ENCODE data around the gene ACY1. TPM values are rescaled to one million over a fixed set of nuclear protein-coding genes. Genes with fewer than 3 reads are reported as not detected.

Gene ACY1
- total RNA-seq, 1 donor from 2014 or later: 58.0 TPM

GRCh38 chr3:52013802-52014598 is 30.7 kb downstream of the ACY1 start:
- Mint-ChIP-seq H3K36me3 (ENCODE audit: low read depth) (no peaks in the 10 kb centered on the region), H3K27me3 (ENCODE audit: insufficient read depth) (peaks cover 3% of the 10 kb centered on the region), H3K27ac (no peak overlapping the region), H3K4me3 (no peak overlapping the region), H3K4me1 (ENCODE audit: low read depth) (no peaks in the 10 kb centered on the region), H3K9me3 (no peaks in the 10 kb centered on the region)
- no peak for DNase-seq (ENCODE audit: low spot score)
- intact Hi-C loops (cut with micrococcal nuclease): no loop called here

DNA sequence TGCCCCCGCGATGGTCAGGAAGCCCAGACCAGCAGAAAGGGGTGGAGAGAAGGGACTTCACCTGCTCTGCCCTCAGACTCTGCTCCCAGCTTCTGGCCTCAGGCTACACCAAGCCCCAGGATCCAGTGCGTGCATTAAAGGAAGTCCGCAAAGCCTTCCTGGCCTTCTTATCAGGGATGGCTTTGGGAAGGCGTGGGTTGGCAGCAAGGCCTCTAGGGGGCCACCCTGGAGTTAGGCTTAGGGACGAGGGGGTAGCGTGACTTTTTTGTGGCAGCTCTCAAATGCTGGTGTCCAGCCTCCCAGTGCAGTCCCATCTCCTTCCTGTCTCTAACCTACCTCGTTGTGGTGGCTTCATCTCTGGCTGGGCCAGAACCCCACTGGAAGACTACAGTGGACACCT is 31.3 kb downstream of the ACY1 start:
- DNase-seq (ENCODE audit: low spot score): no peak
- no peaks in the 10 kb centered on the region for H3K9me3 Mint-ChIP-seq
- intact Hi-C loops (cut with micrococcal nuclease): no loop called here
- H3K36me3 Mint-ChIP-seq (ENCODE audit: low read depth): no peaks in the 10 kb centered on the region
- H3K27me3 Mint-ChIP-seq (ENCODE audit: insufficient read depth): peaks cover 3% of the 10 kb centered on the region
- H3K4me3 Mint-ChIP-seq: no peak overlapping the region
- no peaks in the 10 kb centered on the region for H3K4me1 Mint-ChIP-seq (ENCODE audit: low read depth)
- no peak overlapping the region for H3K27ac Mint-ChIP-seq

GRCh38 chr3:52015438-52016228 is 32.3 kb downstream of the ACY1 start:
- H3K9me3 Mint-ChIP-seq: no peaks in the 10 kb centered on the region
- H3K4me3 Mint-ChIP-seq: no peak overlapping the region
- intact Hi-C loops (cut with micrococcal nuclease): no loop called here
- DNase-seq (ENCODE audit: low spot score): no peak
- no peaks in the 10 kb centered on the region for H3K36me3 Mint-ChIP-seq (ENCODE audit: low read depth)
- no peak overlapping the region for H3K27ac Mint-ChIP-seq
- peaks cover 3% of the 10 kb centered on the region for H3K27me3 Mint-ChIP-seq (ENCODE audit: insufficient read depth)
- no peaks in the 10 kb centered on the region for H3K4me1 Mint-ChIP-seq (ENCODE audit: low read depth)

DNA sequence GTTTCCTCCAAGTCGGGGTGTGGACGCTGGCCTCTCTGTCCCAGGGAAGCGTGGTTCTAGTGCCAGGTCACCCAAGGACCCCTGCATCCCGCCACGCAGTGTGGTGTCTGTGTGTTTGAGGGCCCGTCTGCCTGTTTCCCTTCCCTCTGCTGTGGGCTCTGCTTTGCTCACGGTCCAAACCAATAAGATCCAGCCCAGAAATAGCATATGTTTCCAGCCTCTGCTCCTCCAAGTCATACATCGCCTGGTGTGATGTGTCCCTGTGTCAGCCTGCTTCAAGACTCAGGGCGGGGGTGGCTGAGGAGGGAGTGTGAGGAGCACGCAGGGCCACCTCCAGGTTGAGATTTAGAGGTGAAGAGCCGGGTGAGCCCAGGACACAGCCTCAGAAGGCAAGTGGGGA is 34.3 kb downstream of the ACY1 start:
- H3K27me3 Mint-ChIP-seq (ENCODE audit: insufficient read depth): peaks cover 3% of the 10 kb centered on the region
- no peak for DNase-seq (ENCODE audit: low spot score)
- intact Hi-C loops (cut with micrococcal nuclease): no loop called here
- no peaks in the 10 kb centered on the region for H3K36me3 Mint-ChIP-seq (ENCODE audit: low read depth)
- no peaks in the 10 kb centered on the region for H3K9me3 Mint-ChIP-seq
- no peaks in the 10 kb centered on the region for H3K4me1 Mint-ChIP-seq (ENCODE audit: low read depth)
- no peak overlapping the region for H3K27ac Mint-ChIP-seq
- no peak overlapping the region for H3K4me3 Mint-ChIP-seq

DNA sequence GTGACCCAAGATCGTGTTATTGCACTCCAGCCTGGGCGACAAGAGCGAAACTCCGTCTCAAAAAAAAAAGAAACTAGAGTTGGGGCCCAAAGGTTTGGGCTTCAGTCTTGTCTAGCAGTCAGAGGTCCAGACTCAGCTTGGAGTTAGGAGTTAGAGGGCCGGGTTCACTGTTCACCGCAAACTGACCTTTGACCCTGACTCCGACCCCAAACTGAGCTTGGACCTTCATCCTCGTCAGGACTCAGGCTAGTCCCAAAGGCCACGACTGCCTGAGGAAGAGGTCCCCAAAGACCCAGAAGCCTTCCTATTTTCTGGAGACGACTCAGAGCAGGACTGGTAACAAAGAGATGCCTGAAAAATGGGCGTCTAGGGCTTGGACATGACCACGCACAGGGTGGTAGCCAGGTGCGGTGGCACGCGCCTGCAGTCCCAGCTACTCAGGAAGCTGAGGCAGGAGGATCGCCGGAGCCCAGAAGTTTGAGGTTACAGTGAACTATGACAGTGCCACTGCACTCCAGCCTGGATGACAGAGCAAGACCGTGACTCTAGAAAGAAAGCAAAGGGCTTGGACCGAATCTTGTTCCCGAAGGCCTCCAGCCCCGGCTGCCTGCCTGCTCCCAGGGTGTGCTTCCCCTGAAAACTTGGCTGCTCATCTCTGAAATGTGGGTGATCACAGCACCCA is 35.1 kb downstream of the ACY1 start:
- Mint-ChIP-seq H3K9me3 (no peaks in the 10 kb centered on the region), H3K4me1 (ENCODE audit: low read depth) (no peaks in the 10 kb centered on the region), H3K4me3 (no peak overlapping the region), H3K27ac (no peak overlapping the region), H3K36me3 (ENCODE audit: low read depth) (no peaks in the 10 kb centered on the region), H3K27me3 (ENCODE audit: insufficient read depth) (peaks cover 3% of the 10 kb centered on the region)
- intact Hi-C loops (cut with micrococcal nuclease): no loop called here
- no peak for DNase-seq (ENCODE audit: low spot score)

GRCh38 chr3:52019352-52020080 is 36.2 kb downstream of the ACY1 start:
- Mint-ChIP-seq H3K36me3 (ENCODE audit: low read depth) (no peaks in the 10 kb centered on the region), H3K27me3 (ENCODE audit: insufficient read depth) (peaks cover 5% of the 10 kb centered on the region), H3K27ac (no peak overlapping the region), H3K9me3 (no peaks in the 10 kb centered on the region), H3K4me1 (ENCODE audit: low read depth) (no peaks in the 10 kb centered on the region), H3K4me3 (no peak overlapping the region)
- no peak for DNase-seq (ENCODE audit: low spot score)
- intact Hi-C loops (cut with micrococcal nuclease): no loop called here

GRCh38 chr3:52020796-52021195 is 37.5 kb downstream of the ACY1 start:
- no peak overlapping the region for H3K27ac Mint-ChIP-seq
- no peaks in the 10 kb centered on the region for H3K9me3 Mint-ChIP-seq
- no peak overlapping the region for H3K4me3 Mint-ChIP-seq
- no peak for DNase-seq (ENCODE audit: low spot score)
- H3K27me3 Mint-ChIP-seq (ENCODE audit: insufficient read depth): peaks cover 7% of the 10 kb centered on the region
- no peaks in the 10 kb centered on the region for H3K4me1 Mint-ChIP-seq (ENCODE audit: low read depth)
- H3K36me3 Mint-ChIP-seq (ENCODE audit: low read depth): no peaks in the 10 kb centered on the region
- intact Hi-C loops (cut with micrococcal nuclease): no loop called here

- H3K4me3 Mint-ChIP-seq: no peak overlapping the region
- intact Hi-C loops (cut with micrococcal nuclease): no loop called here
- no peaks in the 10 kb centered on the region for H3K9me3 Mint-ChIP-seq
- H3K27ac Mint-ChIP-seq: no peak overlapping the region
- no peaks in the 10 kb centered on the region for H3K36me3 Mint-ChIP-seq (ENCODE audit: low read depth)
- no peak for DNase-seq (ENCODE audit: low spot score)
- H3K4me1 Mint-ChIP-seq (ENCODE audit: low read depth): no peaks in the 10 kb centered on the region
- H3K27me3 Mint-ChIP-seq (ENCODE audit: insufficient read depth): peaks cover 9% of the 10 kb centered on the region
Observed at GRCh38 chr3:52021489-52022268, 38.3 kb downstream of the ACY1 start.

GRCh38 chr3:52022323-52023100 is 39.2 kb downstream of the ACY1 start:
- H3K4me1 Mint-ChIP-seq (ENCODE audit: low read depth): no peaks in the 10 kb centered on the region
- intact Hi-C loops (cut with micrococcal nuclease): no loop called here
- peaks cover 8% of the 10 kb centered on the region for H3K27me3 Mint-ChIP-seq (ENCODE audit: insufficient read depth)
- H3K9me3 Mint-ChIP-seq: no peaks in the 10 kb centered on the region
- no peak overlapping the region for H3K27ac Mint-ChIP-seq
- no peak overlapping the region for H3K4me3 Mint-ChIP-seq
- no peaks in the 10 kb centered on the region for H3K36me3 Mint-ChIP-seq (ENCODE audit: low read depth)
- no peak for DNase-seq (ENCODE audit: low spot score)

DNA sequence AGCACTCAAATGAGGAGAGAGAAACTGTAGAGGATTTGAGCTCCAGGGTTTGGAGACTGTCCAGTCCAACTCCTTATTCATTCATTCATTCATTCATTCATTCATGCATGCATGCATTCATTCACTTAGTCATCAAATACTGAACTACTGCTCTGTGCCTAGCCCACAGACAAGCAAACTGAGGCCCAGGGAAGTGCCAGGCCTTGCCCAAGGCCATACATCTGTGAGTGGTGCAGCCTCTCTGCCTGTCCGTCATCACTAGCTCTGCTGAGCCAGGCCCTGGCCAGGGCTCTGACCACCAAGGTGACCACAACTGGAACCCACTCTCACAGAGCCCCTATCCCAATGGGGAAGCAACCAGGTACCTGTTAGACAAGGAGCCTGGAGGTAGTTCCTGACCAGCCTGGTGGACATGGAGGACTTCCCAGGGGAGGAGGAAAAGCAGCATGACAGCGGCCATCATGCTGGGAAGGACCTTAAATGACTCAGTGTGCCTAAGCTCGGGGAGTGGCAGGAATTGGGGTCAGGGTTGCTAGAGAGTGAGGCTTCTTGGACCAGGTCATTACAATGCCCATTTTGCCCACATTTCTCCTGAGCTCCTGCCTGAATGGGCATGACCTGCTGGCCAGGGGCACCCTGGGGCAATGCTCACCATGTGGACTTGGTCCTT is 39.9 kb downstream of the ACY1 start:
- H3K4me1 Mint-ChIP-seq (ENCODE audit: low read depth): no peaks in the 10 kb centered on the region
- no peaks in the 10 kb centered on the region for H3K36me3 Mint-ChIP-seq (ENCODE audit: low read depth)
- H3K4me3 Mint-ChIP-seq: no peak overlapping the region
- intact Hi-C loops (cut with micrococcal nuclease): no loop called here
- DNase-seq (ENCODE audit: low spot score): no peak
- H3K9me3 Mint-ChIP-seq: no peaks in the 10 kb centered on the region
- no peak overlapping the region for H3K27ac Mint-ChIP-seq
- peaks cover 5% of the 10 kb centered on the region for H3K27me3 Mint-ChIP-seq (ENCODE audit: insufficient read depth)

Data from activated T-helper 1 cell treated with anti-CD3 and anti-CD28 coated beads, Interleukin-12 subunit alpha, Interleukin-12 subunit beta, Interleukin-2, Interleukin-4 antibody, amounts not matched to agents 30 ng/mL and 10 ng/mL and 1 ng/mL, durations not matched to agents 14 hours and 24 hours and 36 hours (primary cell).